GM12878 (cell line): ENCODE measurements around the gene TMED7. TPM values are rescaled to one million over a fixed set of nuclear protein-coding genes. Genes with fewer than 3 reads are reported as not detected.

Source experiments
- ATAC-seq: fragments of 200-7000 bp; cut with Tn5 transposase; 3 replicates; pipeline ENCODE4 v1.9.1; 2020; ENCODE audit warnings: mild to moderate bottlenecking, moderate library complexity
- BruUV-seq: library from RNA; stranded (reverse); fragments of 400-500 nt; replicated peaks from 2 replicates; lab custom pipeline; 2021; lab: Mats Ljungman, UMichigan
- CTCF ChIA-PET: fragments of 300-600 bp; sonication (Branson Sonifier 250); formaldehyde crosslinking; extraction: SDS; loops from one replicate; lab custom pipeline; 2021; ENCODE audit warnings: inconsistent platforms; lab: Yijun Ruan, JAX
- POLR2A ChIA-PET: fragments of 350-600 bp; formaldehyde crosslinking; extraction: SDS; loops from one replicate; lab custom pipeline; 2021; ENCODE audit warnings: inconsistent platforms; lab: Charles Lee
- RAD21 ChIA-PET: fragments of 300-600 bp; sonication (Branson Sonifier 250); formaldehyde crosslinking; loops from one replicate; lab custom pipeline; 2023; ENCODE audit warnings: antibody characterized with exemption; ENCODE audit not compliant: unreplicated experiment; lab: Charles Lee
- SMC1A ChIA-PET: fragments of 300-600 bp; sonication (Branson Sonifier 250); formaldehyde crosslinking; loops from one replicate; lab custom pipeline; 2023; ENCODE audit not compliant: unreplicated experiment, uncharacterized antibody; lab: Charles Lee
- DNase-seq: peaks from one replicate; pipeline ENCODE4 v3.0.0-alpha.2; 2011; ENCODE audit warnings: low read depth, low spot score
- FAIRE-seq: peaks from 3 replicates; lab custom pipeline; 2011; peaks lifted over from hg19 to GRCh38; lab: Jason Lieb, UNC
- H2AFZ ChIP-seq: 2 replicates; pipeline ENCODE4 v1.6.0; 2011; ENCODE audit warnings: low read depth, low read length, control low read depth; ENCODE audit not compliant: control insufficient read depth
- H3K27ac ChIP-seq: 2 replicates; pipeline ENCODE4 v1.5.1; 2011; ENCODE audit warnings: control low read depth; ENCODE audit not compliant: control insufficient read depth, insufficient read depth
- H3K27me3 ChIP-seq, 2 experiments: replicated peaks in 1 of 2; 2 replicates each; pipeline versions ENCODE4 v1.6.0 to v1.6.1; 2011; ENCODE audit warnings: low read length in 1 of 2; ENCODE audit not compliant: control insufficient read depth in 2 of 2, insufficient read depth in 2 of 2
- H3K36me3 ChIP-seq, 2 experiments: 2 replicates each; pipeline ENCODE4 v1.5.1; 2011; ENCODE audit warnings: low read length in 1 of 2; ENCODE audit not compliant: control insufficient read depth in 2 of 2, insufficient read depth in 2 of 2
- H3K4me1 ChIP-seq: 2 replicates; pipeline ENCODE4 v1.6.1; 2011; ENCODE audit warnings: mild to moderate bottlenecking, low read length, moderate library complexity, mixed read lengths; ENCODE audit not compliant: control insufficient read depth, insufficient read depth
- H3K4me2 ChIP-seq: 2 replicates; pipeline ENCODE4 v1.6.0; 2011; ENCODE audit warnings: control low read depth; ENCODE audit not compliant: control insufficient read depth, insufficient read depth
- H3K4me3 ChIP-seq: fragments of 200-600 bp; sonication (generic); 2 replicates; pipeline ENCODE4 v1.5.1; 2016
- H3K79me2 ChIP-seq: 2 replicates; pipeline ENCODE4 v1.6.0; 2011; ENCODE audit warnings: low read length; ENCODE audit not compliant: control insufficient read depth, insufficient read depth
- H3K9ac ChIP-seq: 2 replicates; pipeline ENCODE4 v1.8.0; 2011; ENCODE audit warnings: low read length, control low read depth, mixed read lengths; ENCODE audit not compliant: control insufficient read depth, insufficient read depth
- H3K9me3 ChIP-seq: replicated peaks from 3 replicates; pipeline ENCODE4 v1.5.1; 2011; ENCODE audit warnings: mild to moderate bottlenecking, low read length; ENCODE audit not compliant: control insufficient read depth, insufficient read depth
- H4K20me1 ChIP-seq: 2 replicates; pipeline ENCODE4 v1.6.0; 2011; ENCODE audit not compliant: control insufficient read depth, insufficient read depth
- ATF3 ChIP-seq: IDR thresholded peaks from 2 replicates; pipeline ENCODE4 v1.6.1; 2011; ENCODE audit warnings: low read depth, mild to moderate bottlenecking, low read length, moderate library complexity, borderline replicate concordance; ENCODE audit errors: extremely low read depth
- ATF7 ChIP-seq: fragments of 450-650 bp; IDR thresholded peaks from 2 replicates; pipeline ENCODE4 v1.6.1; 2016; ENCODE audit warnings: low read depth, mild to moderate bottlenecking
- CHD2 ChIP-seq: IDR thresholded peaks from 2 replicates; pipeline ENCODE4 v1.6.1; 2011; ENCODE audit warnings: low read depth, low read length, improper control_type of control experiment, borderline replicate concordance
- E2F4 ChIP-seq: IDR thresholded peaks from 2 replicates; pipeline ENCODE4 v1.6.1; 2012; ENCODE audit warnings: low read depth, low read length, improper control_type of control experiment
- ELK1 ChIP-seq: IDR thresholded peaks from 2 replicates; pipeline ENCODE4 v1.6.1; 2012; ENCODE audit warnings: low read depth, low read length, improper control_type of control experiment
- HDAC2 ChIP-seq: fragments of 200-600 bp; sonication (generic); IDR thresholded peaks from 2 replicates; pipeline ENCODE4 v1.6.1; 2017
- HDGF ChIP-seq: fragments of 450-650 bp; IDR thresholded peaks from 2 replicates; pipeline ENCODE4 v1.6.1; 2016; ENCODE audit warnings: antibody characterized with exemption
- MTA2 ChIP-seq: fragments of 450-650 bp; IDR thresholded peaks from 2 replicates; pipeline ENCODE4 v1.6.1; 2016; ENCODE audit warnings: low read depth, mild to moderate bottlenecking, moderate library complexity
- MYC ChIP-seq: IDR thresholded peaks from 2 replicates; pipeline ENCODE4 v1.6.1; 2011; ENCODE audit warnings: mild to moderate bottlenecking, low read length, moderate library complexity, inconsistent platforms; ENCODE audit not compliant: insufficient read depth, insufficient replicate concordance, insufficient read length, severe bottlenecking
- POLR2A ChIP-seq: IDR thresholded peaks from 2 replicates; pipeline ENCODE4 v1.6.1; 2011; ENCODE audit warnings: low read depth, mild to moderate bottlenecking, low read length
- RELB ChIP-seq: fragments of 450-650 bp; IDR thresholded peaks from 2 replicates; pipeline ENCODE4 v1.6.1; 2017; ENCODE audit warnings: low read depth, mild to moderate bottlenecking, moderate library complexity
- SUPT20H ChIP-seq: IDR thresholded peaks from 2 replicates; pipeline ENCODE4 v1.6.1; 2011; ENCODE audit warnings: low read depth, mild to moderate bottlenecking, low read length, moderate library complexity, borderline replicate concordance; ENCODE audit not compliant: control insufficient read depth
- ZBTB4 ChIP-seq: fragments of 450-650 bp; formaldehyde crosslinking; IDR thresholded peaks from 2 replicates; pipeline ENCODE4 v1.4.0; 2022; ENCODE audit warnings: mild to moderate bottlenecking, moderate library complexity
- WGBS: methylation state at CpG from one replicate; pipeline ENCODE4 v1.1.6; 2016; ENCODE audit warnings: low lambda C conversion rate; ENCODE audit not compliant: insufficient replicate concordance, insufficient coverage; ENCODE audit errors: missing lambda C conversion rate; 5-methylcytosine and 5-hydroxymethylcytosine counted together
- in situ Hi-C: fragments of 300-500 bp; cut with MboI; formaldehyde crosslinking; loops from 9 replicates; pipeline ENCODE4 v1.14.3; 2018; ENCODE audit warnings: mixed read lengths
- intact Hi-C: fragments of 100-400 bp; cut with micrococcal nuclease; formaldehyde crosslinking; loops from one replicate; pipeline ENCODE4 v1.14.2; 2022; ENCODE audit not compliant: unreplicated experiment
- polyA plus RNA-seq, 11 experiments: library from polyadenylated mRNA; depleted of rRNA in 4 of 11; unstranded in 6 of 11; stranded (reverse) in 5 of 11; fragments of >200 nt; fragmentation: Nextera tagmentation in 4 of 11; fragmentation: Illumina TruSeq in 1 of 11; extraction: Ambion mirVana in 4 of 11; extraction: Trizol in 1 of 11; gene quantifications; 1 replicate in 1 of 11; 2 replicates in 10 of 11; pipeline versions ENCODE4 v1.2.1 to v1.2.3, GENCODE V29; 2011 to 2016; ENCODE audit warnings: inconsistent platforms in 2 of 11, missing spikeins in 2 of 11, low read depth in 1 of 11
- total RNA-seq, 4 experiments: library from RNA; depleted of rRNA in 3 of 4; stranded (reverse); fragments of >200 nt in 3 of 4; fragmentation: Illumina TruSeq in 1 of 4; extraction: Trizol in 1 of 4; gene quantifications; 2 replicates each; pipeline versions ENCODE4 v1.2.1 to v1.2.3, GENCODE V29; 2013 to 2021
- TF ChIP-seq, protein P1 (sequence below): fragments of 450-650 bp; IDR thresholded peaks from 2 replicates; pipeline ENCODE4 v1.6.1; 2014; ENCODE audit warnings: mild to moderate bottlenecking

Gene TMED7
- total and polyA plus RNA-seq, 10 of the 15 experiments (the other 5 are each of a cell fraction or from before 2014, with no cell fraction given), result 8.0 to 37.3 (median 25.2) TPM

DNA sequence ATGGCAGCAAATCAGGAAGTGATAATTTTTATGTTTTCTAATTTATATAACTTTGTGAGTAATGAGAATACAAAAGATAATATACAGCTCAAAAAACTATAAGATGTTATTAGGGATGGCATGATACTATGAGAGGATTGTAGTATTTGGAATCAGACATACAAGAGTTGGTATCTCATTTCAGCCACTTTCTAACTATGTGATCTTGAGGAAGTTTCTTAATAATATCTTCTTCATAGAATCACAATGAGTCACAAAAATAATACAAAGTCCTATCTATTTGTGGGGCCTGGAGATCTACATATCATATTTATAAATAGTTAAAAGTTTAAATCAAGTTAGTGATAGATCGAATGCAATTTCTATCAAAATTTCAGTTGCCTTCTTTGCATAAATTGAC lies 23.7 kb upstream of the TMED7 start:
- ATAC-seq (no peak), DNase-seq (no peak), FAIRE-seq (no peak)
- no peak for TF ChIP-seq HDGF
- no peak for TF ChIP-seq ATF7
- no peak for TF ChIP-seq ZBTB4 (CRISPR knock-in tag)
- TF ChIP-seq SUPT20H, result no peak
- TF ChIP-seq RELB, result no peak
- TF ChIP-seq MTA2, result no peak
- no peak for TF ChIP-seq CHD2
- no peak for TF ChIP-seq POLR2A
- TF ChIP-seq ELK1, result no peak
- no peak for TF ChIP-seq HDAC2
- no peak for TF ChIP-seq ATF3
- no peak for TF ChIP-seq MYC
- TF ChIP-seq, protein P1, sequence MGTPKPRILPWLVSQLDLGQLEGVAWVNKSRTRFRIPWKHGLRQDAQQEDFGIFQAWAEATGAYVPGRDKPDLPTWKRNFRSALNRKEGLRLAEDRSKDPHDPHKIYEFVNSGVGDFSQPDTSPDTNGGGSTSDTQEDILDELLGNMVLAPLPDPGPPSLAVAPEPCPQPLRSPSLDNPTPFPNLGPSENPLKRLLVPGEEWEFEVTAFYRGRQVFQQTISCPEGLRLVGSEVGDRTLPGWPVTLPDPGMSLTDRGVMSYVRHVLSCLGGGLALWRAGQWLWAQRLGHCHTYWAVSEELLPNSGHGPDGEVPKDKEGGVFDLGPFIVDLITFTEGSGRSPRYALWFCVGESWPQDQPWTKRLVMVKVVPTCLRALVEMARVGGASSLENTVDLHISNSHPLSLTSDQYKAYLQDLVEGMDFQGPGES, result no peak
- no peak for TF ChIP-seq E2F4
- ChIA-PET SMC1A (no interaction called here), CTCF (interaction anchor here (0.6 to 1.0 kb wide), 2 partner anchors 181 to 906 kb away, joined by 3 read pairs; no protein-coding TSS in a partner anchor), RAD21 (no interaction called here), POLR2A (interaction anchor here (0.7 kb wide), 1 partner anchor 215 kb away, joined by 4 read pairs; no protein-coding TSS in a partner anchor)
- H4K20me1 ChIP-seq, result no peaks in the 10 kb centered on the region
- H3K27ac ChIP-seq, result no peak overlapping the region
- no peaks in the 10 kb centered on the region for H3K36me3 ChIP-seq
- no peak overlapping the region for H2AFZ ChIP-seq
- intact Hi-C loops (no loop called here), in situ Hi-C loops (no loop called here)
- H3K79me2 ChIP-seq, result no peaks in the 10 kb centered on the region
- no TSS peak for BruUV-seq
- H3K4me3 ChIP-seq, result no peak overlapping the region
- no peak overlapping the region for H3K9ac ChIP-seq
- no peaks in the 10 kb centered on the region for H3K9me3 ChIP-seq
- WGBS, result 41% methylated on average over 1 of the region's 1 CpG
- no peak overlapping the region for H3K4me2 ChIP-seq
- no peaks in the 10 kb centered on the region; a peak in 1 of 4 replicates for H3K27me3 ChIP-seq
- no peaks in the 10 kb centered on the region for H3K4me1 ChIP-seq
